ENCODE results near the gene SERAC1.
"Not testable (repeated sequence)": the region's sequence is repeated elsewhere in the genome, so short reads cannot be mapped to it uniquely, and the experiment has no call there.

The SERAC1 gene

DNA sequence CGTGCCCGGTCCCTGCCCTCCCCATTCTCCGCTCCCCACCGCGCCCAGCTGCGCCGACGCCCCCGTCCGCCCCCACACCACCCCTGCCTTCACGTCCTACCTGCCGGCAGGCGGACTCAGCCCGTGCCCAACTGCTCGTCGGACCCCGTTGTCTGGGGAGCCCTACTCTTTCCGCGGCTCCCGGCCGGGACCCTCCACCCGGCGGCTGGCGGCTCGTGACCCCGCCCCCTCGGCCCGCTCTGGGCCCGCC lies at the start of gene SERAC1:
Gene SERAC1 (minus strand): TSS at position 223 of the 250 bp plus-strand sequence. CDS start 9,899 bp downstream, outside the sequence.
- peaks cover 11% of the 10 kb centered on the region for H3K36me3 Mint-ChIP-seq (ENCODE audit: low read depth)
- no peaks in the 10 kb centered on the region for H3K27me3 Mint-ChIP-seq (ENCODE audit: low read depth)
- peak within 1 kb of the TSS; percentile 96 to 98 (median 96) for H3K27ac Mint-ChIP-seq
- H3K9me3 Mint-ChIP-seq, result no peaks in the 10 kb centered on the region
- H3K4me3 Mint-ChIP-seq, result peak within 1 kb of the TSS; percentile 97 to 99 (median 99)
- TF ChIP-seq, protein P1, sequence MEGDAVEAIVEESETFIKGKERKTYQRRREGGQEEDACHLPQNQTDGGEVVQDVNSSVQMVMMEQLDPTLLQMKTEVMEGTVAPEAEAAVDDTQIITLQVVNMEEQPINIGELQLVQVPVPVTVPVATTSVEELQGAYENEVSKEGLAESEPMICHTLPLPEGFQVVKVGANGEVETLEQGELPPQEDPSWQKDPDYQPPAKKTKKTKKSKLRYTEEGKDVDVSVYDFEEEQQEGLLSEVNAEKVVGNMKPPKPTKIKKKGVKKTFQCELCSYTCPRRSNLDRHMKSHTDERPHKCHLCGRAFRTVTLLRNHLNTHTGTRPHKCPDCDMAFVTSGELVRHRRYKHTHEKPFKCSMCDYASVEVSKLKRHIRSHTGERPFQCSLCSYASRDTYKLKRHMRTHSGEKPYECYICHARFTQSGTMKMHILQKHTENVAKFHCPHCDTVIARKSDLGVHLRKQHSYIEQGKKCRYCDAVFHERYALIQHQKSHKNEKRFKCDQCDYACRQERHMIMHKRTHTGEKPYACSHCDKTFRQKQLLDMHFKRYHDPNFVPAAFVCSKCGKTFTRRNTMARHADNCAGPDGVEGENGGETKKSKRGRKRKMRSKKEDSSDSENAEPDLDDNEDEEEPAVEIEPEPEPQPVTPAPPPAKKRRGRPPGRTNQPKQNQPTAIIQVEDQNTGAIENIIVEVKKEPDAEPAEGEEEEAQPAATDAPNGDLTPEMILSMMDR (IDR thresholded peaks at IDR 0.05; ENCODE audit: unreplicated experiment in 3 of 3), result no peak
- peaks cover 35% of the 10 kb centered on the region for H3K4me1 Mint-ChIP-seq

DNA sequence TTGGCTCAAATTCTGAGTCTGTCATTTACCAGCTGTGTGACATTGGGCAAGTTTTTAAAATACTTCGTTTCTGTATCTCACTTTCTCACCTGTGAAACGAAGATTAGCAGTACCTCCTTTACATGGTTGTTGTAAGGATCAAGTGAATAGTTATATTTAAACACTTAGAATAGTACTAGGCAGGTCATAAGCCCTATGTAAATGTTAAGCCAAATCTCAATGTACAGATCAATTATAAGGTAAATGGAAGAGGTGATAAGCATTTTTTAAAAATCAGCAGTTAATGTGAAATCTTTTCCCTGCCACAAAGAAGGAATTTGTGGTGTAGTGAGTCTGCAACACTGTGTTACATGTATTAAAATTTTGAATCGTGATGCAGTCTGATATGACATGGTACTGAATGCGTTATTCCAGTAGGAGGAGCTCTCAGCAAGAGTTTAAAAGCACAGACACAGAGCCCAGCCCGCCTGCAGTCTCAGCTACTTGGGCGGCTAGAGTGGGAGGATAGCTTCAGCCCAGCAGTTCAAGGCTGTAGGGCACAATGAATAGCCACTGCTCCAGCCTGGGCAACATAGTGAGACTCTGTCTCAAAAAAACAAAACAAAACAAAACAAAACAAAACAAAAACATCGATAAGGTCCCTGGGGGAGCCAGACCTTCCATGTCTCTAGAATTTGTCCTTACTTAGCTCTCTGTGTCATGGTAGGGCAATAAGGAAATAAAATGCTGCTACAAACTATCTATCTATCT lies 46.0 kb upstream of the SERAC1 start:
- Mint-ChIP-seq H3K9me3 (no peaks in the 10 kb centered on the region), H3K36me3 (ENCODE audit: low read depth) (no peaks in the 10 kb centered on the region), H3K27me3 (ENCODE audit: low read depth) (no peaks in the 10 kb centered on the region), H3K4me3 (no peak overlapping the region), H3K4me1 (no peaks in the 10 kb centered on the region), H3K27ac (no peak overlapping the region)
- TF ChIP-seq, protein P1 (IDR thresholded peaks at IDR 0.05; ENCODE audit: unreplicated experiment in 3 of 3), result peak; percentile 55 to 75 (median 63)

DNA sequence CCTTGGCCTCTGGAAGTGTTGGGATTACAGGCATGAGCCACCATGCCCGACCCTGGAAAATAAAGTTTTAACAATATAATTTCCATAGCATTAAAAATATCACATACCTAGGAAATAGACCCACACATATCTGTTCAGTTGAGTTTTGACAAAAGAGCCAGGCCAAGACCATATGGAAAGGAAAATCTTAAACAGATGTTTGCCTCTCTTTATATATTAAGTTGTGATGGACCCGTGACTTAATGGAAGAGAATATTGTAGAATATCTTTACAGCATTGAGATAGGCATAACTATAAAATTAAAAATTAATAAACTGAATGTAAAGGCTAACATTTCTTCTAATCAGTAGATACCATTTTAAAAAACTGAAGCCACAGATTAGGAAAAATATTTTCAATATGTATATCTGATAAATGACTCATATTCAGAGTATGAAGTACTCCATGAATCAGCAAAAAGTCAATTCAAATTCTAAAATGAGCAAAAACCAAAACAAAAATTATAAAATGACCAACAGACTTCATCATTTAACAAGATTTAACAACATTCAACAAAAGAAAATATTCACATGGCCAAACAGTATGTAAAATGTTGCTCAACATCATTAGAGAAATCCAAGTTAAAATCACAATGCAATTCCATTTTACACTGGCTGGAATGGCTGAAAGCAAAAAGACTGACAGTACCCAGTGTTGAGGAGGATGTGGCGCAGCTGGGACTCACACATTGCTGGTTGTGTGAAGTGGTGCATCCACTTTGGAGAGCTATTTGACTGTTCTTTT lies 43.4 kb upstream of the SERAC1 start:
- TF ChIP-seq, protein P1 (IDR thresholded peaks at IDR 0.05; ENCODE audit: unreplicated experiment in 3 of 3), result no peak
- Mint-ChIP-seq H3K27me3 (ENCODE audit: low read depth) (no peaks in the 10 kb centered on the region), H3K4me3 (no peak overlapping the region), H3K27ac (no peak overlapping the region), H3K4me1 (no peaks in the 10 kb centered on the region), H3K36me3 (ENCODE audit: low read depth) (no peaks in the 10 kb centered on the region), H3K9me3 (no peaks in the 10 kb centered on the region)

DNA sequence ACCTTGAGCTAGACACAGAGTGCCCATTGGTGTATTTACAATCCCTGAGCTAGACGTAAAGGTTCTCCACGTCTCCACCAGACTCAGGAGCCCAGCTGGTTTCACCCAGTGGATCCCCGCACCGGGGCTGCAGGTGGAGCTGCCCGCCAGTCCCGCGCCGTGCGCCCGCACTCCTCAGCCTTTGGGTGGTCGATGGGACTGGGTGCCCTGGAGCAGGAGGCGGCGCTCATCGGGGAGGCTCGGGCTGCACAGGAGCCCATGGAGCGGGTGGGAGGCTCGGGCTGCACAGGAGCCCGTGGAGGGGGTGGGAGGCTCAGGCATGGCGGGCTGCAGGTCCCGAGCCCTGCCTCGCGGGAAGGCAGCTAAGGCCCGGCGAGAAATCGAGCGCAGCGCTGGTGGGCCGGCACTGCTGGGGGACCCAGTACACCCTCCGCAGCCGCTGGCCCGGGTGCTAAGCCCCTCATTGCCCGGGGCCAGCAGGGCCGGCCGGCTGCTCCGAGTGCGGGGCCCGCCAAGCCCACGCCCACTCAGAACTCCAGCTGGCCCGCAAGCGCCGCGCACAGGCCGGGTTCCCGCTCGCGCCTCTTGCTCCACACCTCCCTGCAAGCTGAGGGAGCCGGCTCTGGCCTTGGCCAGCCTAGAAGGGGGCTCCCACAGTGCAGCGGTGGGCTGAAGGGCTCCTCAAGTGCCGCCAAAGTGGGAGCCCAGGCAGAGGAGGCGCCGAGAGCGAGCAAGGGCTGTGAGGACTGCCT lies 41.7 kb upstream of the SERAC1 start:
- not testable (repeated sequence) for H3K9me3 Mint-ChIP-seq; H3K4me1 Mint-ChIP-seq; H3K4me3 Mint-ChIP-seq; H3K36me3 Mint-ChIP-seq (ENCODE audit: low read depth); H3K27me3 Mint-ChIP-seq (ENCODE audit: low read depth); H3K27ac Mint-ChIP-seq

DNA sequence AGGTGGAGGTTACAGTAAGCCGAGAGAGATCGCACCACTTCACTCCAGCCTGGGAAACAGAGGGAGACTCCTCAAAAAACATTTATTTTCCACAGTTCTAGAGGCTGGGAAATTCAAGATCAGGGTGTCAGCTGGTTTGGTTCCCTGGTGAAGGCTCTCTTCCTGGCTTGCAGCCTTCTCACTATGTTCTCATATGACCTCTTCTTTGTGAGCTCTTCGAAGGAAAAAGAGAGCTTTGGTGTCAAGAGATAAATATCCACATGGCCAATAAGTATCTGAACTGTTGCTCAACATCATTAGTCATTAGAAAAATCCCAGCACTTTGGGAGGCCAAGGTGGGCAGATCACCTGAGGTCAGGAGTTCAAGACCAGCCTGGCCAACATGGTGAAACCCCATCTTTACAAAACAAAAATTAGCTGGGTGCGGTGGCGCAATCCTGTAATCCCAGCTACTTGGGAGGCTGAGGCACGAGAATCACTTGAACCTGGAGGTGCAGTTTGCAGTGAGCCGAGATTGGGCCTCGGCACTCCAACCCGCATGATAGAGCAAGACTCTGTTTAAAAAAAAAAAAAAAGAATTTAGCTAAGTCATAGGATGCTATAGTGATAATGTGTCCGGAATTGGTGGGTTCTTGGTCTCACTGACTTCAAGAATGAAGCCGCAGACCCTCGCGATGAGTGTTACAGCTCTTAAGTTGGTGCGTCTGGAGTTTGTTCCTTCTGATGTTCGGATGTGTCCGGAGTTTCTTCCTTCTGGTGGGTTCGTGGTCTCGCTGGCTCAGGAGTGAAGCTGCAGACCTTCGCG lies 40.4 kb upstream of the SERAC1 start:
- H3K4me1 Mint-ChIP-seq; H3K27me3 Mint-ChIP-seq (ENCODE audit: low read depth); H3K9me3 Mint-ChIP-seq; H3K27ac Mint-ChIP-seq; H3K36me3 Mint-ChIP-seq (ENCODE audit: low read depth); H3K4me3 Mint-ChIP-seq: not testable (repeated sequence)

DNA sequence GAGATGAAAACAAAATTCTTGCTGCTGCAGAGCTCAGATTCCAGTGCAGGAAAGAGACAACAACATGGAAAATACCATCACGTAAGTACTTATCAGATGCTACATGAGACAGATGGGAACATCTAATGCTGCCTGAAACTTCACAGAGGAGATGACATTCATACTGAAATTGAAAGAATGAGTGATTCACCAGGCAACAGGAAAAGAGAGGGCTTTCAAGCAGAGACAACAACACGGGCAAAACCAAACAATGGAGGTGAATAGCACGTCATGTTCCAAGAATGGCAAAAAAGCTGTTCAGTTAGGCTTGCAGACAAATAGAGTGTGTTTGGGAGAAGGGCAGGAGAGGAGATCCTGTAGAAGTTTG lies 39.3 kb upstream of the SERAC1 start:
- TF ChIP-seq, protein P1 (IDR thresholded peaks at IDR 0.05; ENCODE audit: unreplicated experiment in 3 of 3), result no peak
- H3K9me3 Mint-ChIP-seq, result no peaks in the 10 kb centered on the region
- H3K4me1 Mint-ChIP-seq, result peaks cover 7% of the 10 kb centered on the region
- no peak overlapping the region for H3K4me3 Mint-ChIP-seq
- H3K36me3 Mint-ChIP-seq (ENCODE audit: low read depth), result no peaks in the 10 kb centered on the region
- H3K27ac Mint-ChIP-seq, result no peak overlapping the region
- H3K27me3 Mint-ChIP-seq (ENCODE audit: low read depth), result no peaks in the 10 kb centered on the region

Measured in nephron (organoid).